HEK293 (cell line): Measurements from ENCODE around the gene THRA.

Experiments
- CTCF ChIA-PET: fragments of 350-600 bp; formaldehyde crosslinking; extraction: SDS; loops from one replicate; lab custom pipeline; 2021; ENCODE audit warnings: antibody characterized with exemption; lab: Yijun Ruan, JAX
- POLR2A ChIA-PET: fragments of 300-600 bp; formaldehyde crosslinking; extraction: SDS; loops from one replicate; lab custom pipeline; 2020; ENCODE audit warnings: antibody characterized with exemption, inconsistent platforms; lab: Yijun Ruan, JAX
- H3K27ac ChIP-seq: fragments of 200-500 bp; sonication (Bioruptor generic); 2 replicates; pipeline ENCODE4 v1.5.1; 2014; ENCODE audit warnings: low read depth, low read length, control low read depth, inconsistent platforms; ENCODE audit errors: extremely low read depth
- H3K36me3 ChIP-seq, 2 experiments: fragments of 200-500 bp in 1 of 2; sonication (Bioruptor generic) in 1 of 2; 1 replicate in 1 of 2; 2 replicates in 1 of 2; pipeline ENCODE4 v1.5.1; 2014 to 2017; ENCODE audit warnings: inconsistent platforms in 2 of 2, low read length in 2 of 2; ENCODE audit not compliant: control insufficient read depth in 2 of 2, insufficient read depth in 1 of 2
- H3K4me1 ChIP-seq: fragments of 200-500 bp; sonication (Bioruptor generic); 2 replicates; pipeline ENCODE4 v1.5.1; 2014; ENCODE audit warnings: mild to moderate bottlenecking, low read length, inconsistent platforms; ENCODE audit not compliant: control insufficient read depth, insufficient read depth
- H3K4me3 ChIP-seq: 2 replicates; pipeline ENCODE4 v1.5.1; 2011; ENCODE audit warnings: low read depth, mild to moderate bottlenecking, control low read depth, low read length, moderate library complexity
- H3K9me3 ChIP-seq: fragments of 200-500 bp; sonication (Bioruptor generic); 2 replicates; pipeline ENCODE4 v1.5.1; 2014; ENCODE audit warnings: low read depth, low read length, inconsistent platforms; ENCODE audit not compliant: control insufficient read depth, insufficient read depth
- GLI2 ChIP-seq: fragments of 450-650 bp; formaldehyde crosslinking; IDR thresholded peaks from 2 replicates; pipeline ENCODE4; 2017; ENCODE audit warnings: missing biosample characterization, missing genetic modification characterization, low read depth, borderline replicate concordance
- IKZF3 ChIP-seq: fragments of 450-650 bp; IDR thresholded peaks from 2 replicates; pipeline ENCODE4 v1.5.0; 2018; ENCODE audit warnings: missing biosample characterization, mild to moderate bottlenecking, missing genetic modification characterization, moderate library complexity
- KLF9 ChIP-seq: fragments of 450-650 bp; formaldehyde crosslinking; IDR thresholded peaks from 2 replicates; pipeline ENCODE4 v1.5.1; 2016; ENCODE audit warnings: missing biosample characterization, missing genetic modification characterization, low read depth
- MEIS1 ChIP-seq: sonication (generic); formaldehyde crosslinking; IDR thresholded peaks from 2 replicates; pipeline ENCODE4 v1.8.1; 2022; ENCODE audit warnings: missing genetic modification reagents, mild to moderate bottlenecking, borderline replicate concordance
- ZBTB7A ChIP-seq: fragments of 450-650 bp; formaldehyde crosslinking; IDR thresholded peaks from 2 replicates; pipeline ENCODE4 v1.5.1; 2016; ENCODE audit warnings: low read depth, missing biosample characterization, missing genetic modification characterization
- ZNF146 ChIP-seq: fragments of 450-650 bp; formaldehyde crosslinking; IDR thresholded peaks from 2 replicates; pipeline ENCODE4 v1.5.1; 2016; ENCODE audit warnings: missing biosample characterization, missing genetic modification characterization
- ZNF223 ChIP-seq: fragments of 450-650 bp; formaldehyde crosslinking; IDR thresholded peaks from 2 replicates; pipeline ENCODE4 v1.5.1; 2016; ENCODE audit warnings: missing biosample characterization, missing genetic modification characterization
- ZNF24 ChIP-seq: fragments of 450-650 bp; formaldehyde crosslinking; IDR thresholded peaks from 2 replicates; pipeline ENCODE4 v1.5.1; 2016; ENCODE audit warnings: missing biosample characterization, missing genetic modification characterization
- ZNF350 ChIP-seq: fragments of 450-650 bp; formaldehyde crosslinking; IDR thresholded peaks from 2 replicates; pipeline ENCODE4 v1.5.0; 2017; ENCODE audit warnings: missing biosample characterization, mild to moderate bottlenecking, missing genetic modification characterization
- ZNF404 ChIP-seq: fragments of 450-650 bp; formaldehyde crosslinking; IDR thresholded peaks from 2 replicates; pipeline ENCODE4 v1.5.1; 2017; ENCODE audit warnings: missing biosample characterization, missing genetic modification characterization
- ZNF501 ChIP-seq: fragments of 450-650 bp; formaldehyde crosslinking; IDR thresholded peaks from 2 replicates; pipeline ENCODE4 v1.5.1; 2016; ENCODE audit warnings: missing biosample characterization, missing genetic modification characterization
- ZNF521 ChIP-seq: fragments of 450-650 bp; formaldehyde crosslinking; IDR thresholded peaks from 2 replicates; pipeline ENCODE4 v1.5.1; 2017; ENCODE audit warnings: missing biosample characterization, mild to moderate bottlenecking, missing genetic modification characterization
- ZNF658 ChIP-seq: fragments of 450-650 bp; formaldehyde crosslinking; IDR thresholded peaks from 2 replicates; pipeline ENCODE4; 2016; ENCODE audit warnings: missing biosample characterization, missing genetic modification characterization
- ZNF777 ChIP-seq: fragments of 450-650 bp; formaldehyde crosslinking; IDR thresholded peaks from 2 replicates; pipeline ENCODE4 v1.5.1; 2017; ENCODE audit warnings: missing biosample characterization, missing genetic modification characterization, borderline replicate concordance
- ZNF785 ChIP-seq: fragments of 450-650 bp; formaldehyde crosslinking; IDR thresholded peaks from 2 replicates; pipeline ENCODE4 v1.5.1; 2016; ENCODE audit warnings: missing biosample characterization, missing genetic modification characterization
- ZXDB ChIP-seq: fragments of 450-650 bp; formaldehyde crosslinking; IDR thresholded peaks from 2 replicates; pipeline ENCODE4 v1.5.1; 2016; ENCODE audit warnings: missing biosample characterization, missing genetic modification characterization
- TF ChIP-seq, protein P1 (sequence below): fragments of 450-650 bp; formaldehyde crosslinking; IDR thresholded peaks from 2 replicates; pipeline ENCODE4 v1.5.1; 2016; ENCODE audit warnings: missing biosample characterization, missing genetic modification characterization
- TF ChIP-seq, protein P2 (sequence below): fragments of 450-650 bp; formaldehyde crosslinking; IDR thresholded peaks from 2 replicates; pipeline ENCODE4 v1.5.1; 2017; ENCODE audit warnings: missing biosample characterization, missing genetic modification characterization
- TF ChIP-seq, protein P3 (sequence below): fragments of 450-650 bp; formaldehyde crosslinking; IDR thresholded peaks from 2 replicates; pipeline ENCODE4 v1.5.1; 2016; ENCODE audit warnings: missing biosample characterization, missing genetic modification characterization, low read depth

The THRA gene

DNA sequence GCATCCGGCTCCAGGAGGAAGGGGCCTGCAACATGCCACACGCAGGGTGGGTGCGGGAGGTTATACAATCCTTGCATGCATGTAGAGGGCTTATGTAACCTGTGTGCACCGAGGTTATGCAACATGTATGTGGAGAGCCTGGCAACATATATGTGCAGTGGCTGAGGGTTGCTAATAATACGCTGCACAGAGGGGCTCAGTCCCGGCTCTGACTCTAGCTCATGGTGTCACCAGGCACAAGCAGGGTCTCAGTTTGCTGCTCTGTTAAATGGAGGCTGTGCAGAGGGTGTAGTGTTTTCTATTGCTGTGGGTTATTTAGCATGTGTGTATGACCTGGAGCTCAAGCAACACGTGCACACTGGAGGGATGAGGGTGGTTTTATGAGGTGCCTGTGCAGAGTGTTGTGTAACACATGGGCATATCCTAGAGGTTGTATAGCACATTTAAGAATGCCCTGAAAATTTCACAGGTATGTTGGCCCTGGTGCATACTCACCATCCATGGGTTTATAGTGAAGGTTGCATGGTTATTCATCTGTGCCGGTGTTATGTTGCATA, 13.3 kb downstream of the THRA start:
- Histone ChIP-seq H3K4me3 (no peak overlapping the region), H3K27ac (no peak overlapping the region), H3K36me3 (peaks cover 0 to 35% of the 10 kb centered on the region in 2 experiments; a peak in 2 of 3 replicates), H3K9me3 (no peaks in the 10 kb centered on the region), H3K4me1 (peaks cover 18% of the 10 kb centered on the region)
- CTCF ChIA-PET = interaction anchor here (0.6 to 10.2 kb wide), 36 partner anchors 9 to 614 kb away, joined by 3 to 166 read pairs (median 6); partner anchors contain the start of genes CSF3, MED24, NR1D1 and THRA
- TF ChIP-seq ZNF24 (tag by site-specific recombination) (no peak), ZNF350 (no peak), KLF9 (no peak), ZNF521 (tag by site-specific recombination) (no peak), ZNF223 (tag by site-specific recombination) (no peak), GLI2 (no peak)
- TF ChIP-seq, protein P1, sequence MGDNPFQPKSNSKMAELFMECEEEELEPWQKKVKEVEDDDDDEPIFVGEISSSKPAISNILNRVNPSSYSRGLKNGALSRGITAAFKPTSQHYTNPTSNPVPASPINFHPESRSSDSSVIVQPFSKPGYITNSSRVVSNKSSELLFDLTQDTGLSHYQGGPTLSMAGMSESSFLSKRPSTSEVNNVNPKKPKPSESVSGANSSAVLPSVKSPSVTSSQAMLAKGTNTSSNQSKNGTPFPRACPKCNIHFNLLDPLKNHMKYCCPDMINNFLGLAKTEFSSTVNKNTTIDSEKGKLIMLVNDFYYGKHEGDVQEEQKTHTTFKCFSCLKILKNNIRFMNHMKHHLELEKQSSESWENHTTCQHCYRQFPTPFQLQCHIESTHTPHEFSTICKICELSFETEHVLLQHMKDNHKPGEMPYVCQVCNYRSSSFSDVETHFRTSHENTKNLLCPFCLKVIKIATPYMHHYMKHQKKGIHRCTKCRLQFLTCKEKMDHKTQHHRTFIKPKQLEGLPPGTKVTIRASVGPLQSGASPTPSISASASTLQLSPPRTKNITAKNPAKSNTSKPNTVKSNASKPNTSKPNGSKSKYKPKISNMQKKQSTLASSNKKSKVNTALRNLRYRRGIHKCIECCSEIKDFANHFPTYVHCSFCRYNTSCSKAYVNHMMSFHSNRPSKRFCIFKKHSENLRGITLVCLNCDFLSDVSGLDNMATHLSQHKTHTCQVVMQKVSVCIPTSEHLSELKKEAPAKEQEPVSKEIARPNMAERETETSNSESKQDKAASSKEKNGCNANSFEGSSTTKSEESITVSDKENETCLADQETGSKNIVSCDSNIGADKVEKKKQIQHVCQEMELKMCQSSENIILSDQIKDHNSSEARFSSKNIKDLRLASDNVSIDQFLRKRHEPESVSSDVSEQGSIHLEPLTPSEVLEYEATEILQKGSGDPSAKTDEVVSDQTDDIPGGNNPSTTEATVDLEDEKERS (tag by site-specific recombination) = no peak
- TF ChIP-seq, protein P2, sequence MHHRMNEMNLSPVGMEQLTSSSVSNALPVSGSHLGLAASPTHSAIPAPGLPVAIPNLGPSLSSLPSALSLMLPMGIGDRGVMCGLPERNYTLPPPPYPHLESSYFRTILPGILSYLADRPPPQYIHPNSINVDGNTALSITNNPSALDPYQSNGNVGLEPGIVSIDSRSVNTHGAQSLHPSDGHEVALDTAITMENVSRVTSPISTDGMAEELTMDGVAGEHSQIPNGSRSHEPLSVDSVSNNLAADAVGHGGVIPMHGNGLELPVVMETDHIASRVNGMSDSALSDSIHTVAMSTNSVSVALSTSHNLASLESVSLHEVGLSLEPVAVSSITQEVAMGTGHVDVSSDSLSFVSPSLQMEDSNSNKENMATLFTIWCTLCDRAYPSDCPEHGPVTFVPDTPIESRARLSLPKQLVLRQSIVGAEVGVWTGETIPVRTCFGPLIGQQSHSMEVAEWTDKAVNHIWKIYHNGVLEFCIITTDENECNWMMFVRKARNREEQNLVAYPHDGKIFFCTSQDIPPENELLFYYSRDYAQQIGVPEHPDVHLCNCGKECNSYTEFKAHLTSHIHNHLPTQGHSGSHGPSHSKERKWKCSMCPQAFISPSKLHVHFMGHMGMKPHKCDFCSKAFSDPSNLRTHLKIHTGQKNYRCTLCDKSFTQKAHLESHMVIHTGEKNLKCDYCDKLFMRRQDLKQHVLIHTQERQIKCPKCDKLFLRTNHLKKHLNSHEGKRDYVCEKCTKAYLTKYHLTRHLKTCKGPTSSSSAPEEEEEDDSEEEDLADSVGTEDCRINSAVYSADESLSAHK (tag by site-specific recombination) = no peak
- POLR2A ChIA-PET = interaction anchor here (0.6 to 2.8 kb wide), 11 partner anchors 11 to 344 kb away, joined by 3 to 15 read pairs (median 5); partner anchors contain the start of genes CASC3, MED24 and NR1D1

DNA sequence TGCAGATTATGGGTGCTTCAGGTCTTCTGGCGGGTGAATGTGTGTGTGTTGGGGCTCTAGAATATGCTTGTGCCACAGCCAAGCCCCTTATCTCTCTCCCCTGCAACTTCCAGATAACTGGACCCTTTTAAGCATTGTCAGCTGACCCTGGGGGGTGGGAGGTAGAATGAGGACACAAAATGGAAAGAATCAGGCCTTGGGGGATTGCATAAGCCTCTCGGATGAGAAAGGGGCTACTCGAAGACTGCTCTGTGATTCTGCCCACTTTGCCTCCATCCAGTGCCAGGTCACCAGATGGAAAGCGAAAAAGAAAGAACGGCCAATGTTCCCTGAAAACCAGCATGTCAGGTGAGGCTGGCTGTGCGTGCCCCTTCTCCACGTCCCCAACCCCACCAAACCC, 13.8 kb downstream of the THRA start:
- Histone ChIP-seq H3K9me3 (no peaks in the 10 kb centered on the region), H3K36me3 (peaks cover 0 to 35% of the 10 kb centered on the region in 2 experiments; a peak in 2 of 3 replicates), H3K4me3 (no peak overlapping the region), H3K27ac (no peak overlapping the region), H3K4me1 (peaks cover 13% of the 10 kb centered on the region)
- CTCF ChIA-PET = interaction anchor here (0.5 to 10.2 kb wide), 19 partner anchors 9 to 474 kb away, joined by 3 to 166 read pairs (median 10); partner anchors contain the start of genes CSF3, MED24, NR1D1 and THRA
- TF ChIP-seq ZNF785 (tag by site-specific recombination) = no peak
- no peak for TF ChIP-seq MEIS1 (CRISPR knock-in tag)
- TF ChIP-seq, protein P3, sequence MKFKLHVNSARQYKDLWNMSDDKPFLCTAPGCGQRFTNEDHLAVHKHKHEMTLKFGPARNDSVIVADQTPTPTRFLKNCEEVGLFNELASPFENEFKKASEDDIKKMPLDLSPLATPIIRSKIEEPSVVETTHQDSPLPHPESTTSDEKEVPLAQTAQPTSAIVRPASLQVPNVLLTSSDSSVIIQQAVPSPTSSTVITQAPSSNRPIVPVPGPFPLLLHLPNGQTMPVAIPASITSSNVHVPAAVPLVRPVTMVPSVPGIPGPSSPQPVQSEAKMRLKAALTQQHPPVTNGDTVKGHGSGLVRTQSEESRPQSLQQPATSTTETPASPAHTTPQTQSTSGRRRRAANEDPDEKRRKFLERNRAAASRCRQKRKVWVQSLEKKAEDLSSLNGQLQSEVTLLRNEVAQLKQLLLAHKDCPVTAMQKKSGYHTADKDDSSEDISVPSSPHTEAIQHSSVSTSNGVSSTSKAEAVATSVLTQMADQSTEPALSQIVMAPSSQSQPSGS (tag by site-specific recombination) = no peak
- TF ChIP-seq ZNF146 (tag by site-specific recombination) = no peak
- TF ChIP-seq ZNF658 (tag by site-specific recombination) = no peak
- TF ChIP-seq ZNF404 = no peak
- TF ChIP-seq ZXDB = no peak
- no peak for TF ChIP-seq ZNF777 (tag by site-specific recombination)
- no peak for TF ChIP-seq IKZF3 (tag by site-specific recombination)
- TF ChIP-seq ZNF501 (tag by site-specific recombination) = no peak
- no peak for TF ChIP-seq ZBTB7A
- POLR2A ChIA-PET = interaction anchor here (1.1 to 2.8 kb wide), 3 partner anchors 22 to 41 kb away, joined by 5 to 13 read pairs (median 8); partner anchors contain the start of gene MED24
